Measurements from ENCODE around the gene ZNF22.

The ZNF22 gene

DNA sequence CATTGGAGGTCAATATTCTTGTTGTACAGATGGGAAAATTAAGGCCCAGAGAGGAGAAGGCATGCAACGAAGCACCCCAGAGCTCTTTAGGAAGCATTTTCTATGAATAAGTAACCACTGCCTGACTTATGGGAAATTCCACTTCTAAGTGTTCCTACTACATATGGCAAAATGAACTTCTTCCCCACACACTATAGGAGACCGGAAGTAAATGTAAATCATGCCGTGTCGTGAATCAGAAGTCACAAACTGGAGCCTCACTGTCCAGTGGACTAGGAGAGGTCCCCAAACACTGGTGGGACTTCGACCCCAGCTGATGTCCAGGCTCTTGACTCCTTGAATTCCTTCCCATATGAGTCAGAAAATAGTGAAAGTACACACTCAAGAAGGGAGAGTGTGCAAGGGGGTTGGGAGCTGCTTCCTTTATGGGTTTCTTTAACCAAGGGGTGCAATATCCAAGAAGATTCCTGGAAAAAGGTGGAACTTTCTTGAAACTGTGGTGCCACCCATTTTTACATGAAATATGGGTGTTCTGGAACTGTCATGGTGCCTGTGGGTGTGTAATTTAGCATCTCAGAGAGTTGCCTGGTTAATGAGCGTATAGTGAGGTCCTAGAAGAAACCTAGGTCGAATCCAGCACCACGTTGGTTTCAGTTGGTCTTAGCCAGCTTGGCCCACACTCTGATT is 34.5 kb upstream of the ZNF22 start:
- no peaks in the 10 kb centered on the region for H3K27me3 ChIP-seq (ENCODE audit: low read depth, low read length)
- H3K36me3 ChIP-seq (ENCODE audit: control insufficient read depth in 1 of 2, insufficient read depth in 2 of 2, low read length in 2 of 2) = peaks cover 13% of the 10 kb centered on the region in 2 donors
- H3K4me1 ChIP-seq (ENCODE audit: control insufficient read depth in 1 of 2, insufficient read depth in 2 of 2, low read length in 2 of 2) = peaks cover 27 to 44% of the 10 kb centered on the region in 2 donors
- H3K9me3 ChIP-seq (ENCODE audit: control insufficient read depth in 1 of 2, low read length in 2 of 2) = no peaks in the 10 kb centered on the region
- H3K27ac ChIP-seq (ENCODE audit: low read length) = no peak overlapping the region
- H3K4me3 ChIP-seq (ENCODE audit: low read depth in 1 of 2, low read length in 2 of 2) = no peak overlapping the region

DNA sequence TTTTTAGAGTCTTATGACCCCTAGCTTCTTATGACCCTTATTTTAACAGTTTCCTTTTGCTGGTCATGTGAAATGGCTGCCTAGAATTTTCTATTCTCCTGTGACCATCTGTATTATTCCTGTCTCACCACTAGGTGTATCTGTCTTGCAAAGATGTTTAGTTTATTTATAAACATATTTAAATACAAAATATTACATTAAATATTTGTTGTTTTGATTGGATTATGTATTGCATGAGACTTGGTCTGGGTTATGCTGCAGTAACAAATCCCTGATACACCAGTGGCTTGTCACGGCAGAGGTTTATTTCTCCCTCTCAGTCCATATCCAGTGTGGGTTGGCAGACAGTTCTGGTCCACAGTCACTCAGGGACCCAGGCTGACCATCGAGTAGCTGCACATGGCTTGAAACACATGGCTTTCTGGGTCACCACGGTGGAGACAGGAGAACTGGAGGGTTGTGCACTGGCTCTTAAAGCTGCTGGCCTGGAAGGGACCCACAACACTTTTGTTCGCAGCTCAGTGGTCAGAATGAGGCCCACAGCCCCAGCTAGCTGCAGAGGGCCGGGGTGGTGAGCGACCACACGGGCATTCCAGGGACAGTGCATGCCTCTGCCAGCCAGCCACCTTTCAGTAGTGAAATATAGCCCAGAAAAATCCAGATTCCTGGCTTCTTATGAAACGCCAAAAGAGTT is 33.8 kb upstream of the ZNF22 start:
- H3K4me1 ChIP-seq (ENCODE audit: control insufficient read depth in 1 of 2, insufficient read depth in 2 of 2, low read length in 2 of 2) = peaks cover 30 to 40% of the 10 kb centered on the region in 2 donors
- H3K36me3 ChIP-seq (ENCODE audit: control insufficient read depth in 1 of 2, insufficient read depth in 2 of 2, low read length in 2 of 2) = peaks cover 19 to 20% of the 10 kb centered on the region in 2 donors
- no peaks in the 10 kb centered on the region for H3K9me3 ChIP-seq (ENCODE audit: control insufficient read depth in 1 of 2, low read length in 2 of 2)
- no peak overlapping the region for H3K27ac ChIP-seq (ENCODE audit: low read length)
- H3K4me3 ChIP-seq (ENCODE audit: low read depth in 1 of 2, low read length in 2 of 2) = no peak overlapping the region
- no peaks in the 10 kb centered on the region for H3K27me3 ChIP-seq (ENCODE audit: low read depth, low read length)

DNA sequence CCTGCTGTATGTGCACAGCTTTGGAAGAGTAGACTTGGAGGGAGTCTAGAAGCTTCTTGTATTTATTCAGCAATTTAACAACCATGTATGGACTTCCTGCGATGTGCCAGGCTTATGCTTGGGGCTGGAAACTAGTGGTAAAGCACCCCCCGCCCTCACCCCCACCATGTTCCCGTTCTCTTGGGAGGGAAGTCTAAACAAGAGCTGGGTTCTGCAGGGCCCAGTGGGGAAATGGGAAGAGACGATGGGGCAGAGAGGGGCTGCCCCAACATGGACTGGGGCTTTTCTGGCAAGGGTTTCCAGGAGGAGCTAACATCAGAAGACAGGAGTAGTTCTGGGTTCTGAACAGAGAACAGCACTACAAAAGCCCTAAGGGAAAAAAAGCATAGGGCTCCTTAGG is 33.1 kb upstream of the ZNF22 start:
- Histone ChIP-seq H3K27me3 (ENCODE audit: low read depth, low read length) (no peaks in the 10 kb centered on the region), H3K4me3 (ENCODE audit: low read depth in 1 of 2, low read length in 2 of 2) (no peak overlapping the region), H3K36me3 (ENCODE audit: control insufficient read depth in 1 of 2, insufficient read depth in 2 of 2, low read length in 2 of 2) (peaks cover 24 to 26% of the 10 kb centered on the region in 2 donors), H3K27ac (ENCODE audit: low read length) (peak overlapping the region; percentile 64), H3K9me3 (ENCODE audit: control insufficient read depth in 1 of 2, low read length in 2 of 2) (no peaks in the 10 kb centered on the region), H3K4me1 (ENCODE audit: control insufficient read depth in 1 of 2, insufficient read depth in 2 of 2, low read length in 2 of 2) (peaks cover 30 to 40% of the 10 kb centered on the region in 2 donors)

DNA sequence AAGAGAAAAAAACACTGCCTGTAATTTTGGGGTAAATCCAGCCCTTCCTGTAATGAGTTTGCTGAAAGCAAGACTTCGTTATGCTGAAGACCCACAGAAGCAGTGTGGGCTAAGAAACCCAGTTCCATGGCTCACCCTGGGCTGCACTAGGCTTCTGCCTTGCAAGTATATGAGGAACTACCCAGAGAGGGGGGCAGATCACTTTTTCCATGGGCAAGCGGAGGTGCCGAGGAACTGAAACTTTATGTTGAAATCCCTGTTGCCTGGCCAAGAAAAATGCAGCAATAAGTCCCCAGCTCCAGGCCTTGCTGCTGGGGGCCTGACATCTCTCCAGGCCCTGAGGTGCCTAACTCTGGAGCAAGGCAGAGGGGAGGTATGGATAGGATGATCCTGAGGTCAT is 32.6 kb upstream of the ZNF22 start:
- H3K9me3 ChIP-seq (ENCODE audit: control insufficient read depth in 1 of 2, low read length in 2 of 2) = no peaks in the 10 kb centered on the region
- H3K36me3 ChIP-seq (ENCODE audit: control insufficient read depth in 1 of 2, insufficient read depth in 2 of 2, low read length in 2 of 2) = peaks cover 24 to 27% of the 10 kb centered on the region in 2 donors
- H3K4me1 ChIP-seq (ENCODE audit: control insufficient read depth in 1 of 2, insufficient read depth in 2 of 2, low read length in 2 of 2) = peaks cover 30 to 40% of the 10 kb centered on the region in 2 donors
- no peaks in the 10 kb centered on the region for H3K27me3 ChIP-seq (ENCODE audit: low read depth, low read length)
- H3K27ac ChIP-seq (ENCODE audit: low read length) = peak overlapping the region; percentile 64
- peak overlapping the region in 1 of 2 donors; percentile 11 for H3K4me3 ChIP-seq (ENCODE audit: low read depth in 1 of 2, low read length in 2 of 2)

DNA sequence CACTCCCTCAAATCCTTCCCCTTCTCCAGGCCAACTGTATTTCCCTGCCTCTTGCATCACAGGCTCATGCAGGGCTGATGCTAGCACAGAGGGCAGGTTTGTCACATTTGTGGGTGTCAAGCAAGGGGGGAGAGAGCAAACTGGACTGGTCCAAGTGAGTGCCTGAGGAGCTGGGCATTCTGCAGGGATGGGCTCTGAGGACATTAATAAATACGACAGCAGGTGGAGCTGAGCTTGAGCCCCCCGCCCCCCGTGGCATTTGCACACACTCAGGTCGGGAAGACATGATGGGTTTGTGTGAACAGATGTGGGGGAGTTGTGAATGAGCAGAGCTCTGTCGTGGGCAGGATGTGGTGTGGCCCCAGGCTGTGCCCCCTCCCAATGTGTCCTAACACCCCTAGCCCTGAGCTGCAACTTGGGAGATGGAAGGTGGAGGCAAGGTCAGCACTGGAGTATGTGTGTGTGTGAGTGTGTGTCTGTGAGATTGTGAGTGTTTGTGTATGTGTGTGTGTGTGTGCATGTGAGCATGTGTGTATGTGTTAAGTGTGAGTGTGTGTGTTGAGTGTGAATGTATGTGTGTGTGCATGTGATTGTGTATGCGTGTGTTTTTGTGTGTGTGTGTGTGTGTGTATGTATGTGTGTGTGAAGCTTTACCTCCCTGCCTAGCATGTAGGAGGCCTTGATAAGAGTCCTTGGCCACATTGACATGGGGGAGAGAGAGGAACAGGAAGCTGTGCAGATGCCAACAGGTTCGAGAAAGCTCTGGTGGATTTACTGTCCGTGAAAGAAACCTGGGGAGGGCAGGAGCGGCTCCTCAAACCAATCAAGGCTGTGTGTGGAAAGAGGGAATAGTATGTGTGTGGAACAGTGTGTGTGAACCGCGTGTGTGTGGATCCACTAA is 32.0 kb upstream of the ZNF22 start:
- H3K4me3 ChIP-seq (ENCODE audit: low read depth in 1 of 2, low read length in 2 of 2) = peak overlapping the region in 1 of 2 donors; percentile 11
- H3K27ac ChIP-seq (ENCODE audit: low read length) = peak overlapping the region; percentile 14
- H3K9me3 ChIP-seq (ENCODE audit: control insufficient read depth in 1 of 2, low read length in 2 of 2) = no peaks in the 10 kb centered on the region
- H3K27me3 ChIP-seq (ENCODE audit: low read depth, low read length) = no peaks in the 10 kb centered on the region
- H3K4me1 ChIP-seq (ENCODE audit: control insufficient read depth in 1 of 2, insufficient read depth in 2 of 2, low read length in 2 of 2) = peaks cover 29 to 44% of the 10 kb centered on the region in 2 donors
- H3K36me3 ChIP-seq (ENCODE audit: control insufficient read depth in 1 of 2, insufficient read depth in 2 of 2, low read length in 2 of 2) = peaks cover 24 to 27% of the 10 kb centered on the region in 2 donors

DNA sequence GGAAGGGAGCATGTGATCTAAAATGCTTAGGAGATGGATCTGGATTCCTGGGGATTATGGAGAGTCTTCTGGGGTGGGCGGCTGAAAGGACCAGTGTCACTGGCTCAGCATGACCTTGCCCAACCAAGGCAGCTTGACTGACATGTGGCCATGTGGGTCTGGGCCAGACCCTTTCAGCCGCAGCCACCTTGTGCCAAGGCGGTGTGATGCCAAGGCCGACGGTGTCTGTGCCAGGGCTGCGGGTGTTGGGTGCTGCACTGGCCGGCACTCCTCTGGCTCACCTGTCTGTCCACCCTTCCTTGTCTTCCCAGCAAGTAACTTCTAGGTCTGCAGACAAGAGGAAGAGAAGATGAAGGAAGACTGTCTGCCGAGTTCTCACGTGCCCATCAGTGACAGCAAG is 30.9 kb upstream of the ZNF22 start:
- no peaks in the 10 kb centered on the region for H3K9me3 ChIP-seq (ENCODE audit: control insufficient read depth in 1 of 2, low read length in 2 of 2)
- H3K4me1 ChIP-seq (ENCODE audit: control insufficient read depth in 1 of 2, insufficient read depth in 2 of 2, low read length in 2 of 2) = peaks cover 25 to 42% of the 10 kb centered on the region in 2 donors
- H3K4me3 ChIP-seq (ENCODE audit: low read depth in 1 of 2, low read length in 2 of 2) = no peak overlapping the region
- no peak overlapping the region for H3K27ac ChIP-seq (ENCODE audit: low read length)
- no peaks in the 10 kb centered on the region for H3K27me3 ChIP-seq (ENCODE audit: low read depth, low read length)
- H3K36me3 ChIP-seq (ENCODE audit: control insufficient read depth in 1 of 2, insufficient read depth in 2 of 2, low read length in 2 of 2) = peaks cover 24 to 27% of the 10 kb centered on the region in 2 donors

DNA sequence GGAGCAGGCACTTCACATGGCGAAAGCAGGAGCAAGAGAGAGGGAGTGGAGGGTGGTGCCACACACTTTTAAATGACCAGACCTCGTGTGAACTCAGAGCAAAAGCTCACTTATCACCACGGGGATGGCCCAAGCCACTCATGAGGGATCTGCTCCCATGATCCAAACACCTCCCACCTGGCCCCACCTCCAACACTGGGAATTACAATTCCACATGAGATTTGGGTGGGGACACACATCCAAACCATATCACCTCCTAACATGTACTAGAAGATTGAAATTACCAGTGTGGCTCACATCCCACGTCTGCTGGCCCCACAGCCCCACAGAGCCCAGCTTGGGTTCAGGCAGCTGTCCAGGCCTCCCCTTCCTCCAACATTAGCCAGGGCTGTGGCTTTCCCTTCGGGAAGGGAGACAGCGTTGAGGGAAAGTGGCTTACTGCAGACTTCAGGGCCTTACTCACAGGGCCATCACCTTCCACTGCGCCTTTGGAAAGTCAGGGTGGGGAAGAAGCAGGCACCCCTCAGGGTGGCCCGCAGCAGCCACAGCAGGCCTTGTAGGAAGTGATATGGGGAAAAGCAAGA is 29.8 kb upstream of the ZNF22 start:
- H3K4me1 ChIP-seq (ENCODE audit: control insufficient read depth in 1 of 2, insufficient read depth in 2 of 2, low read length in 2 of 2) = peaks cover 27 to 40% of the 10 kb centered on the region in 2 donors
- no peaks in the 10 kb centered on the region for H3K27me3 ChIP-seq (ENCODE audit: low read depth, low read length)
- no peaks in the 10 kb centered on the region for H3K9me3 ChIP-seq (ENCODE audit: control insufficient read depth in 1 of 2, low read length in 2 of 2)
- H3K27ac ChIP-seq (ENCODE audit: low read length) = no peak overlapping the region
- peaks cover 24 to 27% of the 10 kb centered on the region in 2 donors for H3K36me3 ChIP-seq (ENCODE audit: control insufficient read depth in 1 of 2, insufficient read depth in 2 of 2, low read length in 2 of 2)
- no peak overlapping the region for H3K4me3 ChIP-seq (ENCODE audit: low read depth in 1 of 2, low read length in 2 of 2)

DNA sequence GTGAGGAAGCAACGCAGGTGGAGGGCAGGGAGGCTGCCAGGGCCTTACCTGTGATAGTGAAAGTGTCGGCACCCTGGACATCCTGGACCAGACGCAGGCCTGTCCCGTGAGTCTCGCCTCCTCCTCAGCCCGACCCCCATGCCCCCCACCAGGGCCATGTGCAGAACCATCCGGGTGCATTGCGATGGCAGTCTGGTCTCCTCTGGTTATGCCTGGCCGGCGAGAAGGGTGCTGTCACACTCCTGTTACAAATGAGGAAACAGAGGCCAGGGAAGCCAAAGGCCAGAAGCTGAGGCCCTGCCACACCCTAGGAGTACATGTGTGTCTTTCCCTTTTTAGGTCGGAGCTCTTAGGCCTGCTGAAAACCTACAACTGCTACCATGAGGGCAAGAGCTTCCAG is 29.3 kb upstream of the ZNF22 start:
- H3K9me3 ChIP-seq (ENCODE audit: control insufficient read depth in 1 of 2, low read length in 2 of 2) = no peaks in the 10 kb centered on the region
- H3K4me3 ChIP-seq (ENCODE audit: low read depth in 1 of 2, low read length in 2 of 2) = no peak overlapping the region
- no peaks in the 10 kb centered on the region for H3K27me3 ChIP-seq (ENCODE audit: low read depth, low read length)
- H3K4me1 ChIP-seq (ENCODE audit: control insufficient read depth in 1 of 2, insufficient read depth in 2 of 2, low read length in 2 of 2) = peaks cover 32 to 37% of the 10 kb centered on the region in 2 donors
- no peak overlapping the region for H3K27ac ChIP-seq (ENCODE audit: low read length)
- peaks cover 24 to 31% of the 10 kb centered on the region in 2 donors for H3K36me3 ChIP-seq (ENCODE audit: control insufficient read depth in 1 of 2, insufficient read depth in 2 of 2, low read length in 2 of 2)

DNA sequence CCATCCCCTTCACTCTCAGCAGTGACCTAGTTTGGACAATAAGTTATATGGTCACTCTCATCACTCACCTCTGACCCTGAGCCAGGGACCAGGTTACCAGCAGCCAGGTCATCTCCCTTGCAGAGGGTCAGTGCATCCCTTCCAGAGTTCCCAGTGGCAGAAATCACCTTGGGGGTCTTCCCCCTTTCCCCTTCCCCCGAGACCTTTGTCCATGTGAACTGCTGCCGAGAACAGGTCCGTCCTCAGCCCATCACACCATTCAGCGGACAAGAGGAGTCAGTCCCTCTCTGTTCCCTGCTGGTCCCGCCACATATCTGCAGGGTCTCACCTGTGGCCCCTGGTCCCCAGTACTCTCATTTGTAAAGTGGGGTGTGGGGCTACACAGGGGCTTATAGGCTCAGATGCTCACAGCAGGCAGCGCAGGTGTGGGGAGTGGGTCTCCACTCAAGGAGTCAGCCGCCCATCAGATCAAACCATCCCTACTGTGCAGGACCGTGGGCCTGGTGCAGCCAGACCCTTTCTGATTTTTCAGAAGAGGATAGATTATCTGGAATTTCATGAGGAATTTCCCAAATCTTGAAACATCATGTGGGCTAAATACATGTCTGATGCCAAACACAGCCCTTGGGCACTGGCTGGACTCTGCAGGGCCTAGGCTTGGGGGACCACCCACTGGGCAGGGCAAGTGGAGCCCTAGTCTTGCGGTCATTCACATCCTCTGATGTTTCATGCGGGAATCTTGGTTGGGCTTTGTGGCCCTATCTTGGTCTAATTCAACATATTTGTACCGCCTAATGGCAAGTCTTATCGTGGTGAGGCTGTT is 28.6 kb upstream of the ZNF22 start:
- peaks cover 24 to 32% of the 10 kb centered on the region in 2 donors for H3K36me3 ChIP-seq (ENCODE audit: control insufficient read depth in 1 of 2, insufficient read depth in 2 of 2, low read length in 2 of 2)
- no peaks in the 10 kb centered on the region for H3K27me3 ChIP-seq (ENCODE audit: low read depth, low read length)
- no peak overlapping the region for H3K4me3 ChIP-seq (ENCODE audit: low read depth in 1 of 2, low read length in 2 of 2)
- no peak overlapping the region for H3K27ac ChIP-seq (ENCODE audit: low read length)
- no peaks in the 10 kb centered on the region for H3K9me3 ChIP-seq (ENCODE audit: control insufficient read depth in 1 of 2, low read length in 2 of 2)
- peaks cover 32 to 33% of the 10 kb centered on the region in 2 donors for H3K4me1 ChIP-seq (ENCODE audit: control insufficient read depth in 1 of 2, insufficient read depth in 2 of 2, low read length in 2 of 2)

DNA sequence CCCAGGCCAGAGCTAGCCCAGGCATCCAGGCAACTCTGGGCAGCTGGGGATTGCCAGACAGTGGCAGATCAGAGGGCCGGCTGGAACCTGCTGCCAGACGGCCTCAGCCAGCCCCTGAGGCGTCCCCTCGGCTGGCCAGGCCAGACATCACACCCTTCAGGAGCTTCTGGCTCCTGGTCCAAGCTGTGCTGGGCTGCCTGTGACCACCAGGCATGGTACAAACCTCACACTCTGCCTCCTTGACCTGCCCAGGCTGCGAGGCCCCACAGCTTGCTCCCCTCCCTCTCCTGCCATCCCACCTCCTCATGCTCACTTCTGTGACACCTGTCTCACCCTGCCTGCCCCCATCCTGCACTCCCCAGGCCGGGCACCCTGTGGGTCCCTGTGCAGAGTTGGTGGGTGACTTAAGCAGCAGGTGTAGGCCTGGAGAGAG is 27.8 kb upstream of the ZNF22 start:
- H3K27me3 ChIP-seq (ENCODE audit: low read depth, low read length) = no peaks in the 10 kb centered on the region
- H3K9me3 ChIP-seq (ENCODE audit: control insufficient read depth in 1 of 2, low read length in 2 of 2) = no peaks in the 10 kb centered on the region
- peak overlapping the region; percentile 31 for H3K27ac ChIP-seq (ENCODE audit: low read length)
- no peak overlapping the region for H3K4me3 ChIP-seq (ENCODE audit: low read depth in 1 of 2, low read length in 2 of 2)
- H3K36me3 ChIP-seq (ENCODE audit: control insufficient read depth in 1 of 2, insufficient read depth in 2 of 2, low read length in 2 of 2) = peaks cover 31 to 32% of the 10 kb centered on the region in 2 donors
- peaks cover 29 to 31% of the 10 kb centered on the region in 2 donors for H3K4me1 ChIP-seq (ENCODE audit: control insufficient read depth in 1 of 2, insufficient read depth in 2 of 2, low read length in 2 of 2)

All from muscle layer of duodenum (tissue), 2 donors.